Urinary bladder (tissue), 4 donors: Measurements from ENCODE around the gene SUGT1. TPM values are rescaled to one million over a fixed set of nuclear protein-coding genes. Genes with fewer than 3 reads are reported as not detected.
A peak's percentile ranks its signal among the peaks of the same experiment; 100 is the strongest.

ENCODE experiments used
- DNase-seq: peaks from one replicate; pipeline ENCODE4 v3.0.0-alpha.2; 2015; ENCODE audit errors: extremely low spot score
- H3K27ac ChIP-seq: one replicate; pipeline ENCODE4 v1.5.1; 2013; ENCODE audit warnings: low read depth, mild to moderate bottlenecking, moderate library complexity
- H3K36me3 ChIP-seq: one replicate; pipeline ENCODE4 v1.6.1; 2013; ENCODE audit warnings: mild to moderate bottlenecking, moderate library complexity; ENCODE audit not compliant: insufficient read depth
- H3K4me1 ChIP-seq: one replicate; pipeline ENCODE4 v1.6.1; 2013; ENCODE audit warnings: mild to moderate bottlenecking, moderate library complexity; ENCODE audit not compliant: insufficient read depth
- H3K4me3 ChIP-seq: one replicate; pipeline ENCODE4 v1.5.1; 2013; ENCODE audit warnings: low read depth, low read length
- WGBS: extraction: QIAGEN DNeasy Blood & Tissue Kit; methylation state at CpG from one replicate; pipeline ENCODE4 v1.1.7; 2013; 5-methylcytosine and 5-hydroxymethylcytosine counted together
- polyA plus RNA-seq: library from polyadenylated mRNA; stranded (reverse); fragments of 200-250 nt; gene quantifications from one replicate; pipeline ENCODE4 v1.2.3, GENCODE V29; 2013
- total RNA-seq: library from RNA; depleted of rRNA; stranded (reverse); fragments of >200 nt; gene quantifications from one replicate; pipeline ENCODE4 v1.2.3, GENCODE V29; 2014
- donor health status: healthy with polysubstance abuse.
- donor health status: healthy.

SUGT1 gene
- total and polyA plus RNA-seq, 2 donors: 27.4 to 58.4 TPM

DNA sequence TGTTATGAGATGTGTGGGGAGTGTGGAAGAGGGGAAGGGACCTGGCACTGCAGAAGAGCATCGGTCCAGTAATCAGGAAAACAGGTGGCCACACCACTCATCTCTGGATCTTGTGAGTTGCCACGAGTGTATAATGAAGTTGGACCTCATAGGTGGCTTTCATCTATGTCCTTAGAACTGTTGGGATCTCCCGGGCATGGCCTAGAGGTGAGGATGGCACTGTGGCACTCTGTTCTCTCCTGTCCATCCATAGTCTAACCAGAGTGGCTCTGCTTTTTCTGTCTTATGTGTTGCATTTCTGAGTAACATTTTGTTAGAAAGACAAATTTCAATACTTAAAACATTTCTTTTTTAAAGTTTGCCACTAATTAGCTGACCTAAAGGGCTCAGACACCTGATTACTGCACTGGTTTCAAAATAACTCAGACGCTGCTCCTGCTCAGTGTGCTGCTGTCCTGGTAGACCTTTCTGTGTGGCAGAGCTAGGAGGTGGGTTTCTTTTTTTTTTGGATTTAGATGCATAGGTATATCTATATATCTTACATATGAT, 81.5 kb downstream of the SUGT1 start:
- no peak for DNase-seq
- WGBS: 81% methylated on average over 4 of the region's 4 CpGs
- no peaks in the 10 kb centered on the region for H3K36me3 ChIP-seq
- no peaks in the 10 kb centered on the region for H3K4me1 ChIP-seq
- H3K27ac ChIP-seq: no peak overlapping the region
- no peak overlapping the region for H3K4me3 ChIP-seq

- Histone ChIP-seq H3K36me3 (no peaks in the 10 kb centered on the region), H3K4me1 (no peaks in the 10 kb centered on the region), H3K27ac (no peak overlapping the region), H3K4me3 (no peak overlapping the region)
- DNase-seq: no peak
- WGBS: 77% methylated on average over 2 of the region's 2 CpGs
These were observed 84.3 kb downstream of the SUGT1 start for GRCh38 chr13:52736891-52737290.

- Histone ChIP-seq H3K4me1 (no peaks in the 10 kb centered on the region), H3K36me3 (no peaks in the 10 kb centered on the region), H3K27ac (no peak overlapping the region), H3K4me3 (no peak overlapping the region)
- DNase-seq: no peak
These were observed 84.8 kb downstream of the SUGT1 start for GRCh38 chr13:52737451-52737850.

GRCh38 chr13:52737965-52738364, 85.3 kb downstream of the SUGT1 start:
- Histone ChIP-seq H3K4me1 (no peaks in the 10 kb centered on the region), H3K4me3 (no peak overlapping the region), H3K36me3 (no peaks in the 10 kb centered on the region), H3K27ac (no peak overlapping the region)
- 61% methylated on average over 4 of the region's 4 CpGs for WGBS
- no peak for DNase-seq

DNA sequence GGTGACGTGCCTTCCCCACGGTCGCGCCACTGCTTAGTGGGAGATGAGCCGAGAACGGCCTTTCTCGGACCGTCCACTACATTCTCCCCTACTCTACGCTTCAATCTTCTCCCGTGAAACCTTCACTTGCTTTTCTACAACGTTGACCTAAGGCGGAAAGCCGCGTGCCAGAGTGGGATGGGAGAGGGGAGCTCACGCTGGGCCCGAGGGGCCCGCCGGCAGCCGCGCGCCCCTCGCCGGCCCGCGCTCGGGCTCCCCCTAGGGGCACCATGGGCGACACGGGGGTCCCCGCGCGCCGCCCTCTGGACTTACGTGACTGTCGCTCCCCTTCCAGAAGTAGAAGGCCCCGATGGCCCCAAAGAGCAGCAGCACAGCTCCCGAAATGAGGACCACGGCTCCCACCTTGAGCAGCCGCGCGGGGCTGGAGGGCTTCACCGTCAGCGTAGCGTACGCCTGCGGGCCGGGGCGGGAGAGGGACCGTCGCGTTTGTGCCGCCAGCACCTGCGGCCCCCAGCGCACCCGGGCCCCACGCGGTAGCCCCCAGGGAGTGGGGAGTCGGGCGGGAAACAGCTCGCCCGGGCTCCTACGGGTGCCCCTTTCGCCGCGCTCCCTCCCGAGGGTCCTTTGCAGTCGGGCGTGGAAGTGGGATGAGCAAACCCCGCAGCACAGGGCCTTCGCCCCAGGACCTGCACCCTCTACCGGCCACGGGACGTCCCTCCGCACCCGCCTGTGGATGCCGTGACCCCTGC, 86.3 kb downstream of the SUGT1 start:
- H3K4me3 ChIP-seq: peak overlapping the region; percentile 38
- WGBS: 4% methylated on average over 75 of the region's 75 CpGs
- no peaks in the 10 kb centered on the region for H3K36me3 ChIP-seq
- no peaks in the 10 kb centered on the region for H3K4me1 ChIP-seq
- H3K27ac ChIP-seq: no peak overlapping the region
- no peak for DNase-seq

GRCh38 chr13:52739468-52740071, 86.9 kb downstream of the SUGT1 start, which contains the start of gene CNMD:
TSS of gene CNMD (minus strand) at chr13:52739820. CDS start at chr13:52739701, 119 bp downstream.
- DNase-seq: no peak
- H3K4me3 ChIP-seq: peak within 1 kb of the TSS; percentile 38
- H3K4me1 ChIP-seq: no peaks in the 10 kb centered on the region
- H3K27ac ChIP-seq: no peak within 1 kb of the TSS
- WGBS: 8% methylated on average over 34 of the region's 34 CpGs
- H3K36me3 ChIP-seq: no peaks in the 10 kb centered on the region

DNA sequence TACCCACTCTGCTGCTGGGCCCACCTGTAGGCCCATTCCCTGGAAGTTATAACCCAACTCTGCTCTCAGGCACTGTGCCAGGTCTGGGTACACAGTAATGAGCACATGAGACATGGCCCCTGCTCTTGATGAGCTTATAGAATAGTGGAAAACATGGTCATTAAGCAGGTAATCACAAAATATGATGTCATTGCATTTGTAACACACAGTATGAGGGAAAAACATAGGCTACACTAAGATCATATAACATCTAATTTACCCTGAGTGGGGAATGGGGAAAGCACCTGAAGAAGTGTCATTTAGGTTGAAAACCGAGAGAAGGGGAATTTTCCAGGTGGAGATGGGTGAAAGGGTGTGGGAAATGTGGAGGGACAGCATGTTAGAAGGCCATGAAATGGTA, 90.9 kb downstream of the SUGT1 start:
- 77% methylated on average over 1 of the region's 1 CpG for WGBS
- Histone ChIP-seq H3K4me1 (no peaks in the 10 kb centered on the region), H3K4me3 (no peak overlapping the region), H3K36me3 (no peaks in the 10 kb centered on the region), H3K27ac (no peak overlapping the region)
- no peak for DNase-seq

- Histone ChIP-seq H3K4me3 (no peak overlapping the region), H3K27ac (no peak overlapping the region), H3K36me3 (no peaks in the 10 kb centered on the region), H3K4me1 (no peaks in the 10 kb centered on the region)
- WGBS: 95% methylated on average over 3 of the region's 3 CpGs
- no peak for DNase-seq
These were observed 91.4 kb downstream of the SUGT1 start for GRCh38 chr13:52743988-52744387.

GRCh38 chr13:52744842-52745375, 92.3 kb downstream of the SUGT1 start:
- 51% methylated on average over 6 of the region's 6 CpGs for WGBS
- H3K4me1 ChIP-seq: no peaks in the 10 kb centered on the region
- no peak for DNase-seq
- no peak overlapping the region for H3K27ac ChIP-seq
- no peaks in the 10 kb centered on the region for H3K36me3 ChIP-seq
- H3K4me3 ChIP-seq: no peak overlapping the region

- no peak for DNase-seq
These were observed 93.5 kb downstream of the SUGT1 start for GRCh38 chr13:52746141-52746540.

GRCh38 chr13:52749419-52749818, 96.8 kb downstream of the SUGT1 start:
- no peaks in the 10 kb centered on the region for H3K36me3 ChIP-seq
- no peak for DNase-seq
- H3K4me1 ChIP-seq: no peaks in the 10 kb centered on the region
- WGBS: 32% methylated on average over 5 of the region's 5 CpGs
- no peak overlapping the region for H3K4me3 ChIP-seq
- no peak overlapping the region for H3K27ac ChIP-seq

More at GRCh38 chr13:52746141-52746540, 93.5 kb downstream of the SUGT1 start:
- whole genome bisulfite sequencing: 76% methylated on average over 3 of the region's 3 CpGs
- H3K4me3 ChIP-seq: no peak overlapping the region
- H3K27ac ChIP-seq: no peak overlapping the region
- no peaks in the 10 kb centered on the region for H3K36me3 ChIP-seq
- H3K4me1 ChIP-seq: no peaks in the 10 kb centered on the region
